K562 (cell line): ENCODE data around the gene B4GALT1. TPM values are rescaled to one million over a fixed set of nuclear protein-coding genes. Genes with fewer than 3 reads are reported as not detected.

Experiments used
- CEBPB ChIP-seq: fragments of 450-650 bp; IDR thresholded peaks from 2 replicates; pipeline ENCODE4 v1.6.1; 2016; ENCODE audit warnings: missing genetic modification characterization, missing compliant biosample characterization
- DMBX1 ChIP-seq: fragments of 250-450 bp; sonication (Bioruptor Pico); IDR thresholded peaks from 2 replicates; pipeline ENCODE4 v1.8.0; 2022; ENCODE audit warnings: inconsistent platforms, mild to moderate bottlenecking, moderate library complexity, borderline replicate concordance
- EP300 ChIP-seq: IDR thresholded peaks from 2 replicates; pipeline ENCODE4 v1.6.1; 2012; ENCODE audit warnings: low read length, improper control_type of control experiment
- HDAC1 ChIP-seq, 2 experiments: fragments of 450-650 bp; IDR thresholded peaks; 2 replicates each; pipeline ENCODE4 v1.6.1; 2016 to 2017; ENCODE audit warnings: inconsistent platforms in 1 of 2, mild to moderate bottlenecking in 1 of 2, moderate library complexity in 1 of 2
- MNT ChIP-seq, 2 experiments: fragments of 450-650 bp; conservative IDR thresholded peaks; 2 replicates each; pipeline ENCODE4 v1.6.1; 2017; ENCODE audit warnings: mild to moderate bottlenecking in 2 of 2, moderate library complexity in 2 of 2
- MYC ChIP-seq, 2 experiments: fragments of 250-450 bp in 1 of 2; sonication (Bioruptor Pico) in 1 of 2; IDR thresholded peaks; 2 replicates each; pipeline versions ENCODE4 v1.5.1 to v1.6.1; 2012 to 2021; ENCODE audit warnings: low read depth in 2 of 2, borderline replicate concordance in 1 of 2, improper control_type of control experiment in 1 of 2, low read length in 1 of 2, mild to moderate bottlenecking in 1 of 2, moderate library complexity in 1 of 2
- POLR2A ChIP-seq: fragments of 450-650 bp; conservative IDR thresholded peaks from 2 replicates; pipeline ENCODE4 v1.6.1; 2016
- ZBED1 ChIP-seq: IDR thresholded peaks from 2 replicates; pipeline ENCODE4 v1.6.1; 2014
- ZBTB33 ChIP-seq: sonication (generic); formaldehyde crosslinking; IDR thresholded peaks from 2 replicates; pipeline ENCODE4 v1.8.1; 2023; ENCODE audit warnings: mild to moderate bottlenecking, missing genetic modification reagents
- ZNF707 ChIP-seq: fragments of 250-450 bp; sonication (Bioruptor Pico); conservative IDR thresholded peaks from 2 replicates; pipeline ENCODE4 v1.8.0; 2022; ENCODE audit warnings: inconsistent platforms, mild to moderate bottlenecking, moderate library complexity
- ZNF740 ChIP-seq, 3 experiments: fragments of 200-800 bp in 1 of 3; sonication (Bioruptor generic) in 1 of 3; sonication (generic) in 1 of 3; formaldehyde crosslinking in 1 of 3; IDR thresholded peaks; 2 replicates each; pipeline versions ENCODE4 v1.6.1 to v1.8.0; 2016 to 2022; ENCODE audit warnings: mild to moderate bottlenecking in 2 of 3, missing compliant biosample characterization in 2 of 3, missing genetic modification characterization in 2 of 3, missing genetic modification reagents in 1 of 3
- polyA plus RNA-seq, 8 experiments: library from polyadenylated mRNA; depleted of rRNA in 4 of 8; stranded (reverse) in 5 of 8; unstranded in 3 of 8; fragments of >200 nt; fragmentation: Nextera tagmentation in 2 of 8; fragmentation: Illumina TruSeq in 1 of 8; extraction: Ambion mirVana in 2 of 8; extraction: Trizol in 1 of 8; gene quantifications; 2 replicates each; pipeline versions ENCODE4 v1.2.1 to v1.2.3, GENCODE V29; 2011 to 2014; ENCODE audit warnings: inconsistent platforms in 1 of 8, missing spikeins in 1 of 8
- total RNA-seq, 7 experiments: library from RNA; depleted of rRNA in 6 of 7; stranded (reverse); fragments of >200 nt in 6 of 7; fragmentation: Illumina TruSeq in 2 of 7; extraction: Trizol in 2 of 7; gene quantifications; 2 replicates each; pipeline versions ENCODE4 v1.2.1 to v1.2.3, GENCODE V29; 2011 to 2021; ENCODE audit warnings: low replicate concordance in 1 of 7
- TF ChIP-seq, protein P1 (sequence below), 2 experiments: IDR thresholded peaks; 2 replicates each; pipeline ENCODE4 v1.6.1; 2012; ENCODE audit warnings: improper control_type of control experiment in 2 of 2, low read depth in 2 of 2, low read length in 2 of 2, borderline replicate concordance in 1 of 2

B4GALT1 gene
- total and polyA plus RNA-seq, 9 of the 15 experiments (the other 6 are each of a cell fraction or from before 2014, with no cell fraction given), result 4.1 to 26.8 (median 7.1) TPM

- no peak for TF ChIP-seq ZBED1
- peak; percentile 45; the same call in 1 of the 2 replicates for TF ChIP-seq ZBTB33
- peak; percentile 54; the same call in 1 of the 2 replicates for TF ChIP-seq CEBPB (tag)
- TF ChIP-seq MNT (conservative IDR thresholded peaks at IDR 0.05), result 0 out of 4 replicates have a peak, but pooled peaks of 1 of the 2 experiments have one; percentile 37
- TF ChIP-seq ZNF740 (CRISPR knock-in tag; IDR thresholded peaks at IDR 0.05), result no peak
- TF ChIP-seq ZNF740 (tag; IDR thresholded peaks at IDR 0.05), result no peak
- TF ChIP-seq MYC (IDR thresholded peaks at IDR 0.05; ENCODE audit: low read depth, low read length), result 0 out of 2 replicates have a peak, but pooled peaks have one; percentile 15
- no peak for TF ChIP-seq MYC (CRISPR knock-in tag; IDR thresholded peaks at IDR 0.05; ENCODE audit: borderline replicate concordance, low read depth)
- TF ChIP-seq, protein P1, sequence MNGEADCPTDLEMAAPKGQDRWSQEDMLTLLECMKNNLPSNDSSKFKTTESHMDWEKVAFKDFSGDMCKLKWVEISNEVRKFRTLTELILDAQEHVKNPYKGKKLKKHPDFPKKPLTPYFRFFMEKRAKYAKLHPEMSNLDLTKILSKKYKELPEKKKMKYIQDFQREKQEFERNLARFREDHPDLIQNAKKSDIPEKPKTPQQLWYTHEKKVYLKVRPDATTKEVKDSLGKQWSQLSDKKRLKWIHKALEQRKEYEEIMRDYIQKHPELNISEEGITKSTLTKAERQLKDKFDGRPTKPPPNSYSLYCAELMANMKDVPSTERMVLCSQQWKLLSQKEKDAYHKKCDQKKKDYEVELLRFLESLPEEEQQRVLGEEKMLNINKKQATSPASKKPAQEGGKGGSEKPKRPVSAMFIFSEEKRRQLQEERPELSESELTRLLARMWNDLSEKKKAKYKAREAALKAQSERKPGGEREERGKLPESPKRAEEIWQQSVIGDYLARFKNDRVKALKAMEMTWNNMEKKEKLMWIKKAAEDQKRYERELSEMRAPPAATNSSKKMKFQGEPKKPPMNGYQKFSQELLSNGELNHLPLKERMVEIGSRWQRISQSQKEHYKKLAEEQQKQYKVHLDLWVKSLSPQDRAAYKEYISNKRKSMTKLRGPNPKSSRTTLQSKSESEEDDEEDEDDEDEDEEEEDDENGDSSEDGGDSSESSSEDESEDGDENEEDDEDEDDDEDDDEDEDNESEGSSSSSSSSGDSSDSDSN (IDR thresholded peaks at IDR 0.05; ENCODE audit: borderline replicate concordance in 1 of 2, low read depth in 2 of 2, low read length in 2 of 2), result no peak
- 0 out of 4 replicates have a peak, but pooled peaks of 1 of the 2 experiments have one; percentile 13 for TF ChIP-seq HDAC1 (IDR thresholded peaks at IDR 0.05)
- TF ChIP-seq ZNF707 (CRISPR knock-in tag), result no peak
- TF ChIP-seq POLR2A, result no peak
- no peak for TF ChIP-seq EP300
- TF ChIP-seq DMBX1, result no peak
Observed at GRCh38 chr9:33139421-33140228, 27.5 kb downstream of the B4GALT1 start (continued).
